ENCODE measurements around the gene SMIM45.

The SMIM45 gene

DNA sequence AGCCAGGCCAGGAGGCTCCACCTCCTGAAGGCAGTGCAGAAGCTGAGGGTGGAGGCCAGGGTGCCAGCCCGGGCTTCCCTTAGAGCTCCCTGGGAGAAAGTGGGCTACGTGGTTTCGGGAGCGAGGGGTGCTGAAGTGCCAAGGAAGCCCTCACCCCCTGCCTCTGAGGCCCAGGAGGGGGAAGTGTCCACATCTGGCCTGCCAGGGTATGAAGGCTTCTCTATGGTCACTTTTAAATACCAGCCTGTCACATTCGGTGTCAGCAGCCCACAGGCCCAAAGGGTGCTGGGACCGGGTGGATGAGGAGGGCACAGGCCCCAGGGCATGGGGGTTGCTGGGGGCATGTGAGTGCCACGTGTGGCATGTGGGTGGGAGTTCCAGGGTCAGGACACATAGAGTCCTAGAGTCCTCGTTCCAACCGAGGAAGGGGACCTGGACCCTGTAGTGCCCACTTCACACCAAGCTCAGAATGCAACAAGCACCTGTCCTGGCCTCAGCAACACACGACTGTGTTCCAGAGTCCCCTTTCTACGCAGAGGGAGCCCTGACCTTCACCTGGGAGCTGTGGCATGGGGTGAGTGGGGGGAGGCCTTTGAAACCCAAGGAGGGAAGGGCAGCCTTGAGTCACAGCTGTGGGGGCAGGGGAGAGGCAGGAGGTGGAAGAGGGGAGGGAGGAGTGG is 38.8 kb upstream of the SMIM45 start:
- DNase-seq (ENCODE audit: low read depth), result no peak
- H3K4me3 ChIP-seq (ENCODE audit: low read depth, low read length), result no peak overlapping the region
- TF ChIP-seq, protein P1, sequence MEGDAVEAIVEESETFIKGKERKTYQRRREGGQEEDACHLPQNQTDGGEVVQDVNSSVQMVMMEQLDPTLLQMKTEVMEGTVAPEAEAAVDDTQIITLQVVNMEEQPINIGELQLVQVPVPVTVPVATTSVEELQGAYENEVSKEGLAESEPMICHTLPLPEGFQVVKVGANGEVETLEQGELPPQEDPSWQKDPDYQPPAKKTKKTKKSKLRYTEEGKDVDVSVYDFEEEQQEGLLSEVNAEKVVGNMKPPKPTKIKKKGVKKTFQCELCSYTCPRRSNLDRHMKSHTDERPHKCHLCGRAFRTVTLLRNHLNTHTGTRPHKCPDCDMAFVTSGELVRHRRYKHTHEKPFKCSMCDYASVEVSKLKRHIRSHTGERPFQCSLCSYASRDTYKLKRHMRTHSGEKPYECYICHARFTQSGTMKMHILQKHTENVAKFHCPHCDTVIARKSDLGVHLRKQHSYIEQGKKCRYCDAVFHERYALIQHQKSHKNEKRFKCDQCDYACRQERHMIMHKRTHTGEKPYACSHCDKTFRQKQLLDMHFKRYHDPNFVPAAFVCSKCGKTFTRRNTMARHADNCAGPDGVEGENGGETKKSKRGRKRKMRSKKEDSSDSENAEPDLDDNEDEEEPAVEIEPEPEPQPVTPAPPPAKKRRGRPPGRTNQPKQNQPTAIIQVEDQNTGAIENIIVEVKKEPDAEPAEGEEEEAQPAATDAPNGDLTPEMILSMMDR (conservative IDR thresholded peaks at IDR 0.05; ENCODE audit: low read depth, low read length), result no peak

DNA sequence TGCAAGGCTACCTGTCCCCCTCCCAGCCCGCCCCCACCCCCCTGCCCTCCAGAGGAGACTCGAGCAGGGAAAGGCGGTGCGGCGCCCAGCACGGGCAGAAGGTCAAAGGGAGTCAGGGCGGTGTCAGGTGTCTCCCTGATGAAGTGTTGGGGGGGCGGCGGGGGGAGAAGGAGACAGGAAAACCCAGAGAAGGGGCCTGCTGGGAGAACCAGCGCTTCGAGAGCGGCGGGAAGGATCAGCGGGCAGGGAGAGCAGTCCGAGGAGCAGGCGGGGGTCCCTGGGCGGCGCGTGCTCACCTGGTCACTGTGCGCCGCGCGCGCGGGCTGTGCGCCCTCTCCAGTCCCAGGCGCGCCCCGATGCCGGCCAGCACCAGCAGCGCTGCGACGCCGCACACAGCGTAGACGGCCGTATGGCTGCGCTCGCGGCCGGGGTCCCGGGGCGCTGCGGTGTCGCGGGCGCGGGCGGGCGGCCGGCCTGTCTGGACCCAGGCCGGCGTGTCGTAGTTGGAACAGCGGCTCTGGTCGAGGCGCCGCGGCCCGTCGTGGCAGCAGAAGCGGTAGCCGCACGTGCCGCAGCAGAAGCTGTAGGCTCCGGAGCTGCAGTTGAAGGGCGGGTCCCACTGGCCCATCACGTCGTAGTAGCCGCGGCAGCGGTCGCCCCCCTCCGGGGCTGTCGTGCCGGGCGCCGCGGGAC is 38.0 kb upstream of the SMIM45 start:
- no peak overlapping the region for H3K4me3 ChIP-seq (ENCODE audit: low read depth, low read length)
- no peak for DNase-seq (ENCODE audit: low read depth)
- TF ChIP-seq, protein P1 (conservative IDR thresholded peaks at IDR 0.05; ENCODE audit: low read depth, low read length), result no peak

DNA sequence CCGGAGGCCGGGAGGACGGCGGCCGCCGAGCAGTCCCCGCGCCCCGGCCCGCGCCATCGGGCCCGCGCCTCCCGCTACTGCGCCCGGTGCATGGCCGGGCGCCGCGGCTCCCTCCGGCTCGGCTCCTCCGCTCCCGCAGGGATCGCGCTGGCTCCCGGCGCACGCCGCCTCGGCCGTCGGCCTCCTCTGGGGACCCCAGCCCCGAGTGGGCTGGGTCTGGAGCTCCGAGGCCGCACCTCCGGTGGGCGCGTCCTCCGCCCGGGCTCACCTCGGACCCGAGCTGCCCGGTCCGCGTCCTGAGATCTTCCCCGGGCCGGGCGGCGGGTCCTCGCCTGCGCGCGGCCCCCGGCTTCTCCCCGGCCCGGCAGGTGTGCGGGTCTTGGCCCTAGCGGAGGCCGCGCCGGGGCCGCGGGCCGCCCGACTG is 37.3 kb upstream of the SMIM45 start:
- no peak overlapping the region for H3K4me3 ChIP-seq (ENCODE audit: low read depth, low read length)
- TF ChIP-seq, protein P1 (conservative IDR thresholded peaks at IDR 0.05; ENCODE audit: low read depth, low read length), result no peak

DNA sequence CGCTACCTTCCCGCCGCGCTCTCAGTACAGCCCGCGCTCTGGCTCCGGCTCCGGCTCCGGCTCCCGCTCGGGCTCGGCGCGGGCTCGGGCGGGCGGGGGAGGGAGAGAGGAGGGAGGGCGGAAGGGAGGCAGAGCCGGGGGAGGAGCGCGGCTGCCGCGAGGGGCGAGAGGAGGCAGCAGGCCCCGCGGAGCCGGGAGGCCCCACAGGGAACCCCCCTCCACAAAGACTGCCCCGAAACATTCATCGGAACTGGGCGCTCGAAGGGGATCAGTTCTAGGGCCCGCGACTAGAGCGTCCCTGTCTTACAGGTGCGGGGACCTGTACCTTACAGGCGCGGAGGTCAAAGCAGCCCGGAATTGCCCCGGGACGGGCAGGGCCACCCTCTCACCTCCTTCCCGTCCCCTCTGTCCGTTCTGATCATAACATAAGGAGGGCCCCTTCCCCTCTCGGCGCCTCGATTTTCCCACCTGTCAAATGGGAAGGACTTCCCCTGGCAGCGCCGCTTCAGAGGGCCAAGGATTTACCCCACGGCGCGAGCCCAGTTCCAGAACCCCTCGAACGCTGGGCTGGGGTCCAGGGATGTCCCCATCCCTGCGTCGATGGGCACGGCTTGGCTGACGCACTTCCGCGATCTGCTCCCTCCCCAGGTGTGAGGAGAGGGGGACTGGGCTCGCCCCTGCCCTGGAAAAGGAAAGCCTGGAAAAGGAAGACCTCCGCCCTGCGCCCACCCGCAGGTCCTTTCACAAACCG is 36.7 kb upstream of the SMIM45 start, which contains the start of gene SHISA8:
Gene SHISA8, minus strand, starts transcription at position 40 of the 751 bp plus-strand sequence. CDS start 407 bp downstream, outside the sequence.
- H3K4me3 ChIP-seq (ENCODE audit: low read depth, low read length), result no peak within 1 kb of the TSS
- peak; percentile 48 for DNase-seq (ENCODE audit: low read depth)
- TF ChIP-seq, protein P1 (conservative IDR thresholded peaks at IDR 0.05; ENCODE audit: low read depth, low read length), result no peak

More for the DNA sequence above, 37.3 kb upstream of the SMIM45 start:
- no peak for DNase-seq (ENCODE audit: low read depth)

DNA sequence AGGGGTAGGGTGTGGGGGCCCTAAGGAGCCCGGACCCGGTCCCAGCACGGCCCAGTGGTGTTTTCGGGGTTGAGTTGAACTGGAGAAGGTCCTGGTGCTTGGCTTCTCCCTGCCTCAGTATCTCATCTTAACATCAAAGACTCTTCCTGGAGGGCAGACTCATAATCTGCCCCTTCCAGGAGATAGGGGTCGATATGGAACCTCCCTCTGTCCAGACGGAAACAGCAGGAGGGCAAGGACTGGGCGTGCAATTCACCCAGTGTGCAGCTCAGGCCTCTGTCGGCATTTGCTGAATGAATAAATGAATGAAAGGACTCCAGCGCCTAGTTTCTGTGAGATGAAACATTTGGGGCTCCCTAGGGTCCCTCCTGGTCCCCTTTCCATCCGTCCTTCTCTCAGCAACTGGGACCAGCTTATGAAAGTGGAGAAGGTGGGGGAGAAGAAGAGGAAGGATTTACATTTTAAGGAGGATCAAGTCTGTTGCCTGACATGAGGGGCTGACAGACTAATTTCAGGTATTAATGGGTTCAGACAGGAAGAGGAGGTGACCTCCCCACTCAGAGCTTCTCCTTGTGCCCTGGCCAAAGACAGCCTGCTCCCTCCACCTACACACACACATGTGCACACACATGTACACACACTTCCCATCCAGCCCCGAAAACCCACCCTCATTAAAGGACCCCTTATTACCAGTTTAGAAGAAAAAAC is 36.0 kb upstream of the SMIM45 start:
- DNase-seq (ENCODE audit: low read depth), result no peak
- TF ChIP-seq, protein P1 (conservative IDR thresholded peaks at IDR 0.05; ENCODE audit: low read depth, low read length), result no peak
- H3K4me3 ChIP-seq (ENCODE audit: low read depth, low read length), result no peak overlapping the region

DNA sequence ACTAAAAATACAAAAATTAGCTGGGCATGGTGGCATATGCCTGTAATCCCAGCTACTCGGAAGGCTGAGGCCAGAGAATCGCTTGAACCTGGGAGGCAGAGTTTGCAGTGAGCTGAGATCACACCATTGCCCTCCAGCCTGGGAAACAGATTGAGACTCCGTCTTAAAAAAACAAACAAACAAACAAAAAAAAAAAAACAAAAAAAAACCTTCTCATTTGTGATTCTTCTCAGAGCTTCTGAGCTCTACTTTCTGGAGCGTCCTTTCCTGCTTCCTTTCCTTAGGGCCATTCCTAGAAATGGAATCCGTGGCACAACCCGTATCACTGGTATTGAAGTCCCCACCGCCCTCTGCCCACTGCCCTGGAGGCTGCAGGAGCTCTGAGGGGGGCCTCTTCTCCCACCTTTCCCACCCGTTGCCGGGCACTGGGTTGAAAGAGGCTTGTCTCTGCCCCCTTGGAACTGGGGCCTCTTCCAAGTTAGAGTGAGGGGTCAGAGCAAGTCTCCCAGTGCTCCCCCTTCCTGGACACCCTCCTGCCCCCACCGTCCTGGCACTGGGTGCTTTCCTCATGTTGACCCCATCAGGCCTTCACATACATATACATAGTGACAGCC is 35.1 kb upstream of the SMIM45 start:
- DNase-seq (ENCODE audit: low read depth), result no peak
- TF ChIP-seq, protein P1 (conservative IDR thresholded peaks at IDR 0.05; ENCODE audit: low read depth, low read length), result no peak

More for the DNA sequence above, 35.1 kb upstream of the SMIM45 start:
- H3K4me3 ChIP-seq (ENCODE audit: low read depth, low read length), result no peak overlapping the region

Measured in choroid plexus epithelial cell (primary cell).